ENCODE results near the gene ICAM1.
"Not testable (repeated sequence)": the region's sequence is repeated elsewhere in the genome, so short reads cannot be mapped to it uniquely, and the experiment has no call there.

Gene ICAM1

GRCh38 chr19:10274589-10274988 is 3.7 kb downstream of the ICAM1 start:
- DNase-seq (ENCODE audit: low read depth), result no peak

DNA sequence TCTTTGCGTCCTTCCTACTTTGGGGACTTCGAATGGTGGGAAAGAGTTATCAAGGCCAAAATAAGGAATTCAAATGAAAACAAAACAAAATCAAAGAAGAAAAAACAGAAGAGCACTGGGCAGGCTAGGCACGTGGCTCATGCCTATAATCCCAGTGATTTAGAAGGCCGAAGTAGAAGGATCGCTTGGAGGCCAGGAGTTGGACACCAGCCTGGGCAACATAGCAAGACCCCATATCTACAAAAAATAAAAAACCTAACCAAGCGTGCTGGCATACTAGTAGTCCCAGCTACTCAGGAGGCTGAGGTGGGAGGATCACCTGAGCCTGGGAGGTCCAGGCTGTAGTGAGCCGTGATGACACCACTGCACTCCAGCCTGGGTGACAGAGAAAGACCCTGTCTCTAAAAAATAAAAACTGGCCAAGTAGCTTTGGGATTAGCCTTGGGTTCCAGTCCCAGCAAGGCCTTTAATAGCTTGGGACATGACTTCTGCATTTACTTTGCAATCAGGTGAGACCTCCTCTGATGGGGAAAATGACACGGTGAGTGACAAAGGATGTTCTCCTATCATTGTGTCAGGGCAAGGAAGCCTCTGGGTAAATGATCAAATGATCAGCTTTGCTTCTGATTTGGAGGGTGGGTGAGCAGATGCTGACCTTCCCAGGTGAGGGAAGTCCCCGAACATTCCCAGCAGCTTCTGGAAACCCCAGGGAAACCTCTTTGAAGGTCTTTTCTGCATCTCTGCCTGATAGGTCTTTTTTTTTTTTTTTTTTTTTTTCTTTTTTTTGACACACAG is 7.1 kb downstream of the ICAM1 start:
- no peak for DNase-seq (ENCODE audit: low read depth)

GRCh38 chr19:10278935-10279334 is 8.0 kb downstream of the ICAM1 start:
- DNase-seq (ENCODE audit: low read depth), result no peak

DNA sequence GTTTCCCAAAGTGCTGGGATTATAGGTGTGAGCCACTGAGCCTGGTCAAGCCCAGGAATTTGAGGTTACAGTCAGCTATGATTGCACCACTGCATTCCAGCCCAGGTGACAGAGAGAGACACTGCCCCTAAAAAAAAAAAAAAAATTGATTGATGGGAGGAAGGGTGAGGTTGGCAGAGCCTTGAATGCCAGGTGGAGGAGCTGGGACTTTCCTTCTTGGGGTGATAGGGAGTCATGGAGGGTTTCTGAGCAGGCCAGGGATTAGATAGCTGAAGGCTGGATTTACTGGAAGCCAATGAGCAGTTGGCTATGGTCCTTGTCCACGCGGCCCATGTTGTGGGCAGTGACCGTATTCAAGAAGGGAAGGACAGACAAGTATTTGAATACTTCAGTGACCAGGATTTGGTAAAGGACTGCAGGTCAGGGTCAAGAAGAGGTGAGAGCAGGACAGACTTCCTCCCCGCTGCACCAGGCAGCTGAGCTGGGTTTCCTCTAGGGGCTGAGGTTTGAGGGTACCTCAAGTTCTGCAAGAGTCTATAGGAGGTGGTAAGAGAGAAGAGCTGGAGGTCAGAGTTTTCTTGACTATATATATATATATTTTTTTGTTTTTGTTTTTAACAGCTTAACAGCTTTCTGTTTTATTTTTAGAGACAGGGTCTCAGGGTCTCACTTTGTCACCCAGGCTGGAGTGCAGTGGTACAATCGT is 9.0 kb downstream of the ICAM1 start:
- no peak for DNase-seq (ENCODE audit: low read depth)

DNA sequence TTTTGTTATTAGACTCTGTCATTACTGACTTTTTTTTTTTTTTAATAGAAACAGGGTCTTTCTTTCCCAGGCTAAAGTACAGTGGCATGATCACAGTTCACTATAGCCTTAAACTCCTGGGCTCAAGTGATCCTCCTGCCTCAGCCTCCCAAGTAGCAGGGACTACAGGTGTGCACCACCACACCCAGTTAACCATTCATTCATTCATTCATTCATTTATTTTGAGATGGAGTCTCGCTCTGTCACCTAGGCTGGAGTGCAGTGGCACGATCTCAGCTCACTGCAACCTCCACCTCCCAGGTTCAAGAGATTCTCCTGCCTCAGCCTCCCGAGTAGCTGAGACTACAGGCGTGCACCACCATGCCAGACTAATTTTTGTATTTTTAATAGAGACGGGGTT is 11.1 kb downstream of the ICAM1 start:
- DNase-seq (ENCODE audit: low read depth), result not testable (repeated sequence)

GRCh38 chr19:10283301-10284064 is 12.6 kb downstream of the ICAM1 start:
- no peak for DNase-seq (ENCODE audit: low read depth)

DNA sequence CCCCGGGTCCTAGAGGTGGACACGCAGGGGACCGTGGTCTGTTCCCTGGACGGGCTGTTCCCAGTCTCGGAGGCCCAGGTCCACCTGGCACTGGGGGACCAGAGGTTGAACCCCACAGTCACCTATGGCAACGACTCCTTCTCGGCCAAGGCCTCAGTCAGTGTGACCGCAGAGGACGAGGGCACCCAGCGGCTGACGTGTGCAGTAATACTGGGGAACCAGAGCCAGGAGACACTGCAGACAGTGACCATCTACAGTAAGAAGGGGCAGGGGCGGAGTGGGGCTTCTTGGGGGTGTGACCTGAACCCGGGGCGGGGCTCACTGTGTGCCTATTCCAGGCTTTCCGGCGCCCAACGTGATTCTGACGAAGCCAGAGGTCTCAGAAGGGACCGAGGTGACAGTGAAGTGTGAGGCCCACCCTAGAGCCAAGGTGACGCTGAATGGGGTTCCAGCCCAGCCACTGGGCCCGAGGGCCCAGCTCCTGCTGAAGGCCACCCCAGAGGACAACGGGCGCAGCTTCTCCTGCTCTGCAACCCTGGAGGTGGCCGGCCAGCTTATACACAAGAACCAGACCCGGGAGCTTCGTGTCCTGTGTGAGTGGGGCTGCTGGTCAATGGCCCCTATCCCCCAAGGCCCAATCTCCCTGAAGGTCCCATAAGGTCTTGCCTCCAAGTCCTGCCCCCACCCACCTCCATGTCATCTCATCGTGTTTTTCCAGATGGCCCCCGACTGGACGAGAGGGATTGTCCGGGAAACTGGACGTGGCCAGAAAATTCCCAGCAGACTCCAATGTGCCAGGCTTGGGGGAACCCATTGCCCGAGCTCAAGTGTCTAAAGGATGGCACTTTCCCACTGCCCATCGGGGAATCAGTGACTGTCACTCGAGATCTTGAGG is 13.4 kb downstream of the ICAM1 start:
- no peak for DNase-seq (ENCODE audit: low read depth)

DNA sequence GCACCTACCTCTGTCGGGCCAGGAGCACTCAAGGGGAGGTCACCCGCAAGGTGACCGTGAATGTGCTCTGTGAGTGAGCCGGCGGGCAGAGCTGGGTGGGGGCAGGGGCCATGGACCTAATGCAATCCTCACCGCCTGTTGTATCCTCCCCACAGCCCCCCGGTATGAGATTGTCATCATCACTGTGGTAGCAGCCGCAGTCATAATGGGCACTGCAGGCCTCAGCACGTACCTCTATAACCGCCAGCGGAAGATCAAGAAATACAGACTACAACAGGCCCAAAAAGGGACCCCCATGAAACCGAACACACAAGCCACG is 14.0 kb downstream of the ICAM1 start:
- no peak for DNase-seq (ENCODE audit: low read depth)

GRCh38 chr19:10285393-10285792 is 14.5 kb downstream of the ICAM1 start:
- DNase-seq (ENCODE audit: low read depth), result no peak

DNA sequence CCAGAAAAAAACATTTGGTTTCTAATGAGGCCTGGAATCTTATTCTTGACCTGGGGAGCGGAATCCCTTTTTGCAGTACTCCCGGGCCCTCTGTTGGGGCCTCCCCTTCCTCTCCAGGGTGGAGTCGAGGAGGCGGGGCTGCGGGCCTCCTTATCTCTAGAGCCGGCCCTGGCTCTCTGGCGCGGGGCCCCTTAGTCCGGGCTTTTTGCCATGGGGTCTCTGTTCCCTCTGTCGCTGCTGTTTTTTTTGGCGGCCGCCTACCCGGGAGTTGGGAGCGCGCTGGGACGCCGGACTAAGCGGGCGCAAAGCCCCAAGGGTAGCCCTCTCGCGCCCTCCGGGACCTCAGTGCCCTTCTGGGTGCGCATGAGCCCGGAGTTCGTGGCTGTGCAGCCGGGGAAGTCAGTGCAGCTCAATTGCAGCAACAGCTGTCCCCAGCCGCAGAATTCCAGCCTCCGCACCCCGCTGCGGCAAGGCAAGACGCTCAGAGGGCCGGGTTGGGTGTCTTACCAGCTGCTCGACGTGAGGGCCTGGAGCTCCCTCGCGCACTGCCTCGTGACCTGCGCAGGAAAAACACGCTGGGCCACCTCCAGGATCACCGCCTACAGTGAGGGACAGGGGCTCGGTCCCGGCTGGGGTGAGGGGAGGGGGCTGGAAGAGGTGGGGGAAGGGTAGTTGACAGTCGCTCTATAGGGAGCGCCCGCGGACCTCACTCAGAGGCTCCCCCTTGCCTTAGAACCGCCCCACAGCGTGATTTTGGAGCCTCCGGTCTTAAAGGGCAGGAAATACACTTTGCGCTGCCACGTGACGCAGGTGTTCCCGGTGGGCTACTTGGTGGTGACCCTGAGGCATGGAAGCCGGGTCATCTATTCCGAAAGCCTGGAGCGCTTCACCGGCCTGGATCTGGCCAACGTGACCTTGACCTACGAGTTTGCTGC is 16.1 kb downstream of the ICAM1 start, which contains the start of gene ICAM4:
ICAM4 (plus strand) TSS at position 153 of the 935 bp plus-strand sequence; CDS start at position 211, 58 bp downstream.
- no peak for DNase-seq (ENCODE audit: low read depth)

DNA sequence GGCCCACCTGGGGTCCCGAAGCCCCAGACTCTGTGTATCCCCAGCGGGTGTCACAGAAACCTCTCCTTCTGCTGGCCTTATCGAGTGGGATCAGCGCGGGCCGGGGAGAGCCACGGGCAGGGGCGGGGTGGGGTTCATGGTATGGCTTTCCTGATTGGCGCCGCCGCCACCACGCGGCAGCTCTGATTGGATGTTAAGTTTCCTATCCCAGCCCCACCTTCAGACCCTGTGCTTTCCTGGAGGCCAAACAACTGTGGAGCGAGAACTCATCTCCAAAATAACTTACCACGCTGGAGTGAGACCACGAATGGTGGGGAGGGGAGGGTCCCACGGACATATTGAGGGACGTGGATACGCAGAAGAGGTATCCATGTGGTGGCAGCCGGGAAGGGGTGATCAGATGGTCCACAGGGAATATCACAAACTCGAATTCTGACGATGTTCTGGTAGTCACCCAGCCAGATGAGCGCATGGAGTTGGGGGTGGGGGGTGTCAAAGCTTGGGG is 17.8 kb downstream of the ICAM1 start:
- no peak for DNase-seq (ENCODE audit: low read depth)

GRCh38 chr19:10289167-10289835 is 18.4 kb downstream of the ICAM1 start:
- peak; percentile 51 for DNase-seq (ENCODE audit: low read depth)

- no peak for DNase-seq (ENCODE audit: low read depth)
Measured at GRCh38 chr19:10289836-10290356, 19.0 kb downstream of the ICAM1 start, which contains the start of gene ICAM5. TSS of gene ICAM5 (plus strand) at chr19:10289952. CDS start at chr19:10290044, 92 bp downstream.

DNA sequence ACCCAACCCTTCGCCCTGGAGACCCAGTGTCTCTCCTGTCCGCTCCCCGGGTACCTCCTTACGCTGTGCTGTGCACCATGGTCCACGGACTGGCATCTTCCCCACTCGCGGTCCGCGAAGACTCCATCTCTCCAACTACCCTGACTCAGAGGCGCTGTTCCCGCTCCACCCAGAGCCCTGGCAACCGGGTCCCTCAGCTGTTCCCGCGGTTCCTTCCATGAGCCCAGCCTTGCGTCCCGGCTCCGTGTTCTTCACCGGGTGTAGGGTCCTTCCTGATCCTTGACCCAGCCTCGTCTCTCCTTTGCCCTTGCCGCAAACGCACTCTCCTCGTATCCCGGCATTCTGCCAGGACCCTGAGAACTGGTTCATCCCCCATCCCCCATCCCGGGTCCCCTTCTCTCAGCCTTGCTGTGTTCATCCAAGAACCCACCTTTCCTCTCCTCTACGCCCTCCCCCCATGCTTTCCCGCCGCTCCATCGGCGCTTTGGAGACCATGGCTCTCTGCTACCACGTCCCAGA is 19.5 kb downstream of the ICAM1 start:
- DNase-seq (ENCODE audit: low read depth), result no peak

DNA sequence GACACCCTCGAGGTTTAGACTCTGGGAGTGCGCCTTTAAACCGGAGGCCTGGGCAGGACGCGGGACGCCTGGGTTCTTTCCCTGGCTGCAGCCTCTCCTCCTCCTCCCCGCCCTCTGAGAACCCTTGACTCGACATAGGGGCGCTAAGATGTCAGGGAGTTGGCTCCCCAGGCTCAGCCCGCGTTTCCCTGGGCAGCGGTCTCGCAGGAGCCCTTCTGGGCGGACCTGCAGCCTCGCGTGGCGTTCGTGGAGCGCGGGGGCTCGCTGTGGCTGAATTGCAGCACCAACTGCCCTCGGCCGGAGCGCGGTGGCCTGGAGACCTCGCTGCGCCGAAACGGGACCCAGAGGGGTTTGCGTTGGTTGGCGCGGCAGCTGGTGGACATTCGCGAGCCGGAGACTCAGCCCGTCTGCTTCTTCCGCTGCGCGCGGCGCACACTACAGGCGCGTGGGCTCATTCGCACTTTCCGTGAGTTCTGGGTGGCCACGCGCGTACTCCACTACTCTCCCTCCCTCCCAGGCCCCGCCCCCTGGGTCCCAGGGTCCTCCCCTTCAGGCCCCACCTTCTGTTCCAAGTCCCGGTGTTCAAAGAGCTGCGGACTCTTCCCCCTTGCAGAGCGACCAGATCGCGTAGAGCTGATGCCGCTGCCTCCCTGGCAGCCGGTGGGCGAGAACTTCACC is 20.1 kb downstream of the ICAM1 start:
- no peak for DNase-seq (ENCODE audit: low read depth)

DNA sequence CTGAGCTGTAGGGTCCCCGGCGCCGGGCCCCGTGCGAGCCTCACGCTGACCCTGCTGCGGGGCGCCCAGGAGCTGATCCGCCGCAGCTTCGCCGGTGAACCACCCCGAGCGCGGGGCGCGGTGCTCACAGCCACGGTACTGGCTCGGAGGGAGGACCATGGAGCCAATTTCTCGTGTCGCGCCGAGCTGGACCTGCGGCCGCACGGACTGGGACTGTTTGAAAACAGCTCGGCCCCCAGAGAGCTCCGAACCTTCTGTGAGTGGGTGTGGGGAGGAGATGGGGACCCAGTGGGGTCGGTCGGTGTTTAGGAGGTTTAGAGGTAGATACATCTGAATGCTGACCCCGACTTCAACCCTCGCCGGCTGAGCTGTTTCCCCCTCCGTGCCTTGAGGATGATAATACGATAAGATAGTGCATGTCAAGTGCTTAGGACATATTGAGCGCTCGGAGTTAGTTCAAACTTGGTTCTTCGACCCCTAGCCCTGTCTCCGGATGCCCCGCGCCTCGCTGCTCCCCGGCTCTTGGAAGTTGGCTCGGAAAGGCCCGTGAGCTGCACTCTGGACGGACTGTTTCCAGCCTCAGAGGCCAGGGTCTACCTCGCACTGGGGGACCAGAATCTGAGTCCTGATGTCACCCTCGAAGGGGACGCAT is 20.8 kb downstream of the ICAM1 start:
- DNase-seq (ENCODE audit: low read depth), result no peak

GRCh38 chr19:10292206-10292788 is 21.4 kb downstream of the ICAM1 start:
- peak; percentile 43 for DNase-seq (ENCODE audit: low read depth)

All from activated T-helper 9 cell treated with anti-CD3 and anti-CD28 coated beads, Interleukin-2, amount 50 U/mL, for 16 hours (primary cell).